ENCODE data around the gene NCOA6.

- TF ChIP-seq CTCF (IDR thresholded peaks at IDR 0.05; ENCODE audit: low read length) (no peak), EZH2 (optimal IDR thresholded peaks at IDR 0.05; ENCODE audit: low read depth, low read length) (no peak)
Measured at GRCh38 chr20:34861386-34862084, 36.1 kb upstream of the NCOA6 start.

Measured in MM.1S (cell line).